ENCODE results near the gene ADGRE1. TPM values are rescaled to one million over a fixed set of nuclear protein-coding genes. Genes with fewer than 3 reads are reported as not detected.

ADGRE1 gene
- total and polyA plus RNA-seq, 2 of the 8 experiments (the other 6 are each of a cell fraction or from before 2014, with no cell fraction given) = not detected

- TF ChIP-seq POU5F1 (IDR thresholded peaks at IDR 0.05; ENCODE audit: low read depth, low read length) (no peak), CEBPB (IDR thresholded peaks at IDR 0.05; ENCODE audit: low read depth, low read length) (no peak)
Observed at GRCh38 chr19:6906559-6907060, 19.2 kb downstream of the ADGRE1 start (continued).

All from H1 (cell line).